GM19452 (cell line): Measurements from ENCODE around the gene ANKRD2.
"Not testable (repeated sequence)": the region's sequence is repeated elsewhere in the genome, so short reads cannot be mapped to it uniquely, and the experiment has no call there.

Experiments
- ATAC-seq: cut with Tn5 transposase; IDR thresholded peaks from one replicate; pipeline ENCODE4 v1.9.1; 2021; ENCODE audit not compliant: unreplicated experiment

ANKRD2 gene

DNA sequence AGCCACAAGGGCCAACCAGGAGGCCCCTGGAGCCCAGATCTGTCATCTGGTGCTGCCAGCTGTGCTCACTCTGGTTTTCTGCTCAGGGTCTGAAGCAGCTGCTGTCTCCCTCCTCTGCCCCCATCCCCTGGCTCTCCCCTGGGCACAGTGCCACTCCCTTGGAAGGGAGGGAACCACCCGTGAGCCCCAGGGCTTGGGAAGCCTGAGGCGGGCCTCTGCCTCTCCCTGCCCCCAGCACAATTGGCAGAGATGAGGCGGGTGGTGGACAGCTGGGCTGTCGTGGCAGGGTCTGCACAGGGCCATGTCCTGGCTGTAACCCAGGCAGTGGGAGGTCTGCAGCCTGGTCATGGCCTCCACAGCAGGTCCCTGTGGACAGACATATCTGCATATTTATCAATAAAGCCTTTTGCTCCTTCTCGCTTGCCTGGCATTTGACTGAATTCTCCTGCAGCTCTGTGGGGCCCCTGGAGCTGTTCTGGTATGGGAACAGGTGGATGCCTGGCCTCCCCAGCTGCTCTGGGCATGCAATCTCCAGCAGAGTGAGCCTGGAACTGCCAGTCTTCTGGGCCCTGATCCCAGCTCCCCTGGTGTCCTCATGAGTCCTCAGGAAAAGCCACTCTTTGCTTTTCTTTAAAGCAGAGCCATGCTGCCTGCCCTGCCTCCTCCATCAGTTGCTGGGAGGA is 1.6 kb upstream of the ANKRD2 start:
- no peak for ATAC-seq

DNA sequence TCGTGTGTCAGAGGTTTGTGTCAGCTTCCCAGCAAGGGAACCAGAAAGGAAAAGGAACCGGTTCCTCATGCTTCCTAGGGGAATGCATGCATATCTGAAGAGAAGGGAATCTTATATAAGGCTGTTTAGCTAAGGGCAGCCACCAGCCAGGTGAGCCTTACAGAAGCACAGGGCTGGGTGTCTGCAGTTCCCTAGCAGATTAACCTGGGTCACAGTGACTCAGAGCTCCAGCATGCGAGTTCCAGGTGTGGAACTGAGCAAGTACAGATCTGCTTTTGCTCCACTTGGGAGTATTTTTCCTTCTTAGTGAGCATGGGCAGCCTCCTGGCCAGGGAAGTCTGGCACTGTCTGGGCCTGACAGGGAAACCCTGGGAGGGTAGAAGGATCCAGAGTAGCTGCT is 957 bp upstream of the ANKRD2 start:
- no peak for ATAC-seq

DNA sequence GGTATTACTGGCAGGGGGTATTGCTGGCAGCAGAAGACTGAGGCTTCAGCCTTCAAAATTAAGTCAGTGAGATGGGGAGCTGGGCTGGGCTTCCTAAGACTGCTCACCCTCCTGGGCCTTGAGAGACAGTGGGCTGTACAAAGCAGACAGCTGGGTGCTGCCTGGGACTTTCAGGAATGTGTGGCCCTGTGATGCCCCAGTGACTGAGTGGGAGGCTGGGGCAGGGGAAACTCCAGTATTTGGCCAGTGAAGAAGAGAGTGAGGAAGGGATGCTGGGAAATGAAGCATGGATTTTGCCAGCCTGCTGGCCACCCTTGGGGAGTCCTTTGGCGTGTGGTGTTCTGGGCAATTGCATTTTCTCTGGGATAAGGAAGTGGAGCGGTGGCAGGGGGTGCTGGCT is 442 bp downstream of the ANKRD2 start:
- ATAC-seq: no peak

DNA sequence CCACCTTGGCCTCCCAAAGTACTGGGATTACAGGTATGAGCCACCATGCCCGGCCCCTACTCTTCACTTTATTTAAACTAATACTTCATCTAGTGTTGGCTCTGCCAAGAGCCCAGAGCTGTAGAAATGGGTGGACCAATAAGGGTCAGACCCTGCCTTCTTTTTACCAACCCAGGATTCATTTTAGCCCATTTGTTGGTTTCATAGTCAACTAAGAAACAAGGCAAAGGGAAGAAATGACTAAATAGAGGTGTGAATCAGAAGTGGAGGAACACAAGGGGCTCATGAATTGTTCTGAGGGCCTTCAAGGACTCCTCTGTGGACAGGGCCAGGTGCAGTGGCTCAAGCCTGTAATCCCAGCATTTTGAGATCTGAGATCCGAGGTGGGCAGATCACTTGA is 1.1 kb downstream of the ANKRD2 start:
- no peak for ATAC-seq

DNA sequence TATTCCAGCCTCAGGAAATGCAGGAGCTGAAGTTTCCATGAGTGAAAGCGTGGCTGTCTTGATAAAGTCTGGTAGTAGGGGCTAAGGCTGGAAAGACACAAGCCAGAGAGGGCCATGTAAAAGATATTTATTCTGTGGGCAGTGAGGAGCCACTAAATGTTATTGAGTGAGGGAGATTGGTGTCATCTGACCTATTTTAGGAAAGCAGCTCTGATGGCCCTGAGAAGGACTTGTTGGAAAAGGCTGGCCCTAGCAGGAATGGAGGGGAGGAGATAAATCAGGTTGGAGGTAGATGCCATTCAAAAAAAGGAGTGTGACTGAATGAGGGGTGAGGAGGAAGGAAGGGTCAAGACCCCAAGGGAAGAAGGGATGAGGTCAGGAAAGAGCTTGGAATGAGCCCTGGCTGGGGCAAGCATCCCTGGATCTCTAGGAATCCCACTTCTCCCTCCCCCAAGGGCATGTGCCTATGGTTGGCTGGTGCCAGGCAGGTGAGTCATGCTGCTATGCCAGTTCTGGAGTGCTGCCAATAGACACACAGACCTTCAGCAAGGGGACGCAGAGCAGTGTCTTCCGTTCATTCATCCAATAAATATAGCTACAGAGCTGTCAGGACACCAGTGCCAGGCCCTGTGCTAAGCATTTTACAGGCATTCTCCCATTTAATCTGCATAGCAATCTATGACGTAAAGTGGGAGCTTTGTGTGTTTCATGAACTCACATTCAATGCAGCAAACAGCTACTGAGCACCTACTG is 2.0 kb downstream of the ANKRD2 start:
- no peak for ATAC-seq

DNA sequence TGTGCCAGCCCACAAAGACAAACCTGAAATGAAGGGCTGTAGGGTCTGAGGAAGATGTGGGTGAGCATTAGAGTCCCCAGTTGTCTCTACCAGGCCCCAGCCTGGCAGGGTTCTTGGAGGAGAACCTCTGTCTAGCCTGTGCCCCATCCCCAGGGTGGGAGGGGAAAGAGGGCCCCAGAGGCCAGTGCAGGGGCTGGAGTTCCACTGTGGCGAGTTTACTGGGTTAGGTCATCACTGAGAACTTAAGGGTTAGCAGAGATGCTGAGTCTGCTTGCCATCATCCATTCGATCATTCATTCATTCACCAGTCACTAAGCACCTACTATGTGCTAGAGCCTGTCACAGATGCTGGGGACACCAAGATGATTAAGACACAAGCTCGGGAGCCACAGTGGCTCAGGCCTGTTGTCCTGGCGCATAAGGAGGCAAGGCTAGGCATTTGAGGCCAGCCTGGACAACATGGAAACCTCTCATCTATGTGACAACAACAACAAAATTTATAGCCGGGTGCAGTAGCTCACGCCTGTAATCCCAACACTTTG is 2.6 kb downstream of the ANKRD2 start:
- ATAC-seq: no peak

DNA sequence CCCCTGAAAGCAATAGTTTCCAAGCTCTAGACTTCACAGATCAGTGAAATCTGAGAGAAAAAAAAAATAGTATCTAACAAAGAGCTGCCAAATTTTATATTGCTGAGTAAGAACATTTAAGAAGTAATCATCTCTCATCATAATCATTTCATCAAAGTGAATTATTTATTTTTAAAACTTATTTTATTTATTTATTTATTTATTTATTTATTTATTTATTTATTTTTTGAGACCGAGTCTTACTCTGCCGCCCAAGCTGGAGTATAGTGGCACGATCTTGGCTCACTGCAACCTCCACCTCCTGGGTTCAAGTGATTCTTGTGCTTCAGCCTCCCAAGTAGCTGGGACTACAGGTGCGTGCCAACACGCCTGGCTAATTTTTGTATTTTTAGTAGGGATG is 3.9 kb downstream of the ANKRD2 start:
- not testable (repeated sequence) for ATAC-seq

DNA sequence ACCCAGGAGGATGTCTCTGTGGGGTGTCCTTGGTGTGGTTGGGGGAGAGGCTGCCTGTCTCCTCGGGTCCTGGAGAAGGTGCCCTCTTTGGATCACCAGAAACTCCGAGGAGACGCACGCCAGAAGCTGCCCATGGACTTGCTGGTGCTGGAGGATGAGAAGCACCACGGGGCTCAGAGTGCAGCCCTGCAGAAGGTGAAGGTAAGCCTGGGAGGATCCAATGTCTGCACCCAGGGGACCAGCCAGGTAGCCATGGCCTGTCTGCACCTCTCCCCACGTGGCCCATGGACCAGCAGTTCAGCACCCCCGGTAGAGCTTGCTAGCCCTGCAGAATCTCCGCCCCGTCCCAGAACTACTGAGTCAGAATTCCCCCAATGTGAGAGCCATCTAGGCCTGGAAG is 5.1 kb downstream of the ANKRD2 start:
- no peak for ATAC-seq

DNA sequence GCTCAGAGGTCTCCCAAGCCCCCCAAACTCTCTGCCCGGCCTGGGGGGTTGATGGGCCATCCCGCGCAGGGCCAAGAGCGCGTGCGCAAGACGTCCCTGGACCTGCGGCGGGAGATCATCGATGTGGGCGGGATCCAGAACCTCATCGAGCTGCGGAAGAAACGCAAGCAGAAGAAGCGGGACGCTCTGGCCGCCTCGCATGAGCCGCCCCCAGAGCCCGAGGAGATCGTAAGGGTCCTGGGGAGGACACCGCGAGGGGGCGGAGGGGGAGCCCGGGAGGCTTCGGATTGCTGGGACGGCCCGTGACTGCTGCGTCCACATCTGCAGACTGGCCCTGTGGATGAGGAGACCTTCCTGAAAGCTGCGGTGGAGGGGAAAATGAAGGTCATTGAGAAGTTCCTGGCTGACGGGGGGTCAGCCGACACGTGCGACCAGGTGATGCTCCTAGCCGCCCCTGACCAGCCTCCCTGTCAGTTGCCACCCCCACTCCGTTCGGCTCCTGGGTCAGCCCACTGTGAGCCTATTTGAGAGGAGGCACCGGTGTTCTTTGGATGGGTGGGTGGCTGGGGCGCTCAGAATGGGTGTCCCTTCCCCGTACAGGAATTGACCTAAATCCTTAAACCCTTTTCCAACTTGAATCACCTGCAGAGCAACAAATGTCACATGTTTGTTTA is 5.7 kb downstream of the ANKRD2 start:
- no peak for ATAC-seq

DNA sequence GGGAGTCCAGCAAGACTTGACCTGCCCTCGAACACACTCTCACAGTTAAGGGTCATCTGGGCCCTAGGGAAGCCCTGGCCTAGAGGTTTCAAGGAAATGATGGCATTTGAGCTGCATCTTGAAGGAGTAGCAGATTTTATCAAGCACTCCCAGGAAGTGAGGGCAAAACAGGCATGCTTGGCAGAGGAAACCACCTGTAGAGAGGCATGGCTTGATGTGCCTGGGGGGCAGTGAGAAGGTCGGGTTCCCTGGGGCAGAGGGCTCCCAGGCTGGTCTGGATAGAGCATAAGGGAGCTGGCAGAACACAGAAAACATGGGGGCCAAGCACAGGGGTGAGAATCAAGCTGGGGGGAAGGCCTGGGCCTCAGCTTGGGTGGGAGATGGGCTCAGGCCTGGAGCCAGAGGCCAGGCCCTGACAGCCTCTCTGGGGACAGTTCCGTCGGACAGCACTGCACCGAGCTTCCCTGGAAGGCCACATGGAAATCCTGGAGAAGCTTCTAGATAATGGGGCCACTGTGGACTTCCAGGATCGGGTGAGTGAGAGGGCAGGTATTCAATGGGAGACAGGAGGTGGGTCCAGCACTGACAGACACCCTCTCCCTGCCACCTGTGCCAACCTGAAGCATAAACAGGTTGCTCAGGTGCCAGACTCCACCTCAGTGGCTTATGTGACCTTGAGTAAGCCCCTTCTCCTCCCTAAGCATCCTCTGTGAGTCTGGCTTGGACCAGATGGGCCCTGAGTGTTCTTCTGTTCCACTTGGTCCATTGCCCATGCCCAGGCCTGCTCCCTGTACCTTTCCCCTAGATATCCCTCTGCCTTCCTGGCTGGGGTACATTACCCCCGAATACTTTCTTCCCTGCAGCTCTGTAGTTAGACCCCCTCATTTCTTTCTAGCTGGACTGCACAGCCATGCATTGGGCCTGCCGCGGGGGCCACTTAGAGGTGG is 8.1 kb downstream of the ANKRD2 start:
- no peak for ATAC-seq

DNA sequence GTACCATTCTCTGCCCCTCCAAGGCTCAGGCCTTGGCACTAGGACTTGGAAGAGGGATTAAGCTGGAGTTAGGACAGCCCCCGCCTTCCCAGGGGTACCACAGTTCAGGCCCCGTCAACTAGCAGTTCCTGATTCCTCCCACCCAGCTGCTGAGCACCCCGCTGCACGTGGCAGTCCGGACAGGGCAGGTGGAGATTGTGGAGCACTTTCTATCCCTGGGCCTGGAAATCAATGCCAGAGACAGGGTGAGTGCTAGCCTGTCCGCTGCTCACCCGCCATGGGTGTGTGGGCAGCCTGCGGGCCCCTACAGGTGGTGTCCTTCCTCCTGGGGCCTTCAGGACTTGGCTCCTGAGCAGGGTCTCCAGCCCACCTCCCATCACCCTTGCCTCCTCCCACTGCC is 9.6 kb downstream of the ANKRD2 start:
- ATAC-seq: no peak

DNA sequence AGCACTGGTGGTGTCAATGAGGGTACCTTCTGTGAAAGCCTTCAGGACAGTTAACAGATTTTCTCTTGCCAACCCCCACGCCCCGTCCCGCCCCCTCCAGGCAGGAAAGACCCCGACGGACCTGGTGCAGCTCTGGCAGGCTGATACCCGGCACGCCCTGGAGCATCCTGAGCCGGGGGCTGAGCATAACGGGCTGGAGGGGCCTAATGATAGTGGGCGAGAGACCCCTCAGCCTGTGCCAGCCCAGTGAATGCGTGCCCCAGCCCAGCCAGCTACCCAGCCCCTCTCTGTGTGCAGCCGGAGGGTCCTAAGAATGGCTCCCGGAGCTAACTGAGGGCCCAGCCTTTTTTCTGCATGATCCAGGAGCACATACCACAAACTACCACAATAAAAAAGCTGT is 10.9 kb downstream of the ANKRD2 start:
- ATAC-seq: no peak

DNA sequence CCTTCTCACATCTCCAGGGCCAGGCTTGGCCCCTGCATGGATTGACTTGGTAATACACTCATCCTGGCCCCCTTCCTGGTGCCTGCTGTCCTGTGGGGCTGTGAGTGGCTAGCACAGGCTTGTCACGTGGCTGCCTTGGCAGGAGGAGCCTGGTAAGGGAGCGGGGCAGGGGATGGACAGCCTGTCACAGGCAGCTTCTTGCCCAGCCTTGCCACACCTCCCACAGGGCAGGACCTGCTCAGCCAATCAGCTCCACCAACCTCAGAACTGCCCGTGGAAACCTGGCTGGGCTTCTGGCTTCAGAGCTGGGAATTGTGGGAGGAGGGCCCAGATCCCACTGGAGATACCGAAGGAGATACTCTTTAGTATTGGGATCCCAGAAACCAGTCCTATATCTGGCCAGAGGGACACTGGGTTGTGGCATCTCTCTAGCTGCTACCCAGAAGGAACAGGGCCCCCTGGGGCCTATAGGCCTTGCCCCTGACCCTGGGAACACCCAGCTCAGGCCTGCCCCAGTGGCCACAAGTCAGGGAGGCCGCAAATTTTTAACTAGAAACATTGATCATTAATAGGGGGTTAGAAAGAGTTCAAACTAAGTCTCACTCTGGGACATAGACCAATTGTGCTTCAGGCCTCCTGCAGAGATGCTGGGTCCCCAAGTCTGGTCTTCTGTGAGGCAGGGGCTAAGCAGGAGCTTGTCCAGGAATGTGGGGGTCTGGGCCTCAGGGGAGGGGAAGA is 11.7 kb downstream of the ANKRD2 start, which contains the start of gene HOGA1:
HOGA1 (plus strand) TSS at position 330 of the 738 bp plus-strand sequence; CDS start at position 645, 315 bp downstream.
- peak; percentile 75 for ATAC-seq

DNA sequence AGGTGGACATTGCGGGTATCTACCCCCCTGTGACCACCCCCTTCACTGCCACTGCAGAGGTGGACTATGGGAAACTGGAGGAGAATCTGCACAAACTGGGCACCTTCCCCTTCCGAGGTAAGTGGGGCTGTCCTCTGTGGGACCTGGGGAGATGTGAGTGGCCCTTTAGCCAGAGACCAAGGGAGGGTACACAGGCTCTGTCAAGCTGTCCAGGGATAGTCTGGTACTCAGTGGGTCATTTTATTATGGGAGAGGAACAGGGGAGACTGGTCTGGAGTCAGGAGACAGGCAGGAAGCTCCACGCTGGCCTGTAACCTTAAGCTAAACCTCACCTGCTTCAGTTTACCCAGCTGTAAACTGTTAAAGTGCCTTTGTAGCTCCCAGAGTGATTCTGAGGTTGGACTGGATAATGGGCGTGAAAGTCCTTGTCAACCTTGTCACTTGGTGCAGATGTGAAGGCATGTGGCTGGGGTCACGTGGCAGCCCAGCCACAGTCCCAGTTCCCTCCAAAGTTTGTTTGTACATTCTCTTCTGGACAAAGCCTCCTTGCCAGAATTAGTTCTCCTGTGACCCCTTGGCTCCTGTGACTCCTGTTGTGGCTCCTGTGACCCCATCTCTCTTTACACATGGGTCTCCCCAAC is 12.3 kb downstream of the ANKRD2 start:
- no peak for ATAC-seq

DNA sequence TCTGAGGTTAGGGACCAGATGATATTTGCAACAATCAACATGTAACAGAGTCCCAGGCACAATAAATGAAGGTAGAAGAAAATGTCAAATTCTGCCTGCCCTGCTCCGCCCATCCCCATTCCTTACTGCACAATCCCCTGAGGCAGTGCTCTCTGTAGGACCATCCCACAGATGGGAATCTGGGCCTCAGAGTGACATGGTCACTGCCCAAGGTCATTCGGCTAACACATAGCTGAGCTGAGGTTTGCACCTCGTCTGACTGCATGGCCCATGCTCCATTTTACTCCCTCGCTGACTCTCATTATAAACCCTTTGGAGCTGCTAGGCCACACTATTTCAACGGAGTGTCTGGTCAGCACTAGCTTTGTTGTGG is 12.8 kb downstream of the ANKRD2 start:
- ATAC-seq: no peak

DNA sequence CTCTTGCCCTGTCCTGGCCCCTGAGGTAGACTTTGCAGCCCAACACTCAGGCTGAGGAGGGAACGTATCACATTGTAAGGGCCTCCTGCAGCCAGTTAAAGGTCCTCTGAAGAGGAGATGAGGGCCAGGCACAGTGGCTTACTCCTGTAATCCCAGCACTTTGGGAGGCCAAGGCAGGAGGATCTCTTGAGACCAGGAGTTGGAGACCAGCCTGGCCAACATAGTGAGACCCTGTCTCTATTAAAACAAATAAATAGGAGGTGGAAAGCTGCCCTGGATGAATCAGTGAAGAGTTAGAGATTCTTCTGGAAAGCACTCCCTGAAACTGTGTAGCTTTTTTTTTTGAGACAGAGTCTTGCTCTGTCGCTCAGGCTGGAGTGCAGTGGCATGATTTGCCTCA is 14.6 kb downstream of the ANKRD2 start:
- no peak for ATAC-seq

DNA sequence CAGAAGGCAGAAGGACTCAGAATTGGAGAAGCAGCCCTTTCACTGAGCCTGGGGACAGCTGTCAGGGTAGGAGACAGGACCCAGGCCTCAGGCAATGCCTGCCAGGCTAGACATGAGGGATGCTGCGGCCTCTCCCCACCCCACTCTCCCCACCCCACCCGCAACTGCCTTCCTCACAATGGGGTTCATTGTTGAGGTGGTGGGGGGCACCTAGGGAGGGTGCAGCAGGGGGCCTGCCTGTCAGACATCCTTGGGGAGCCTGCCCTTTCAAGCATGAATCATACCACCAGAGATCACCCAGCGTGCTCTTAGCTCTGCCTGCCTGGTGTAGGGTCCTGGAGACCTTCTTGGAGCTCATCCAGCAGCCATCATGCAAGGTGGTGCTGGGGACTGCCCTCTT is 16.9 kb downstream of the ANKRD2 start, which contains the start of gene C10orf62:
C10orf62 (plus strand) TSS at position 243 of the 400 bp plus-strand sequence. CDS start 177 bp downstream, outside the sequence.
- no peak for ATAC-seq

DNA sequence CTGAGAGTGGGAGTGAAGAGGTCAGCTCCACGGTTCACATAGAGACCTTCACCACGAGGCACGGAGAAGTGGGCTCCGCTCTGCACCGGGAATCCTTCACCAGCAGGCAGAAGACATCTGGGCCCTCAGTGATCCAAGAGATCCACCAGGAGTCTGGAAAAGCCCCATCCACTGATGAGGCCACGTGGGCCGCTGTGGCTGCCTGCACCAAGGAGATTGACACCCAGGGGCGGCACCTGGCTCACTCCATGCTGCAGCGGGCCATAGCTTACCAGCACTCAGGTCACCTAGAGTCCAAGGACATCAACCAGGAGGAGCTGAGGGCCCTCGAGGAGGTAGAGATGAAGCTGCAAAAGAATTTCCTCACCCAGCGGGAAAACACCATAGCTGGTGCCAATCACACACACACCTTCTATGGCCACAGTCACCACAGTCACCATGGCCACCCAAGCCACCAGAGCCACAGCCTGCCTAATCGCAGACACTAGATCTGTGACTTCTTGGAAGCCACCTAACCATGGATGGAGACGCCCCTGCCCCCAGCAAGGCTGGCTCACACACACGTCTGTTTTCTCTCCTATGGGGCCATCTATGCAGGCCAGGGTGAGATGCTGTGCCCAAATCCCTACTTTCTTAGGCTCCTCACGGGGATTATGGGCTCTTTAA is 17.6 kb downstream of the ANKRD2 start:
- no peak for ATAC-seq
